ENCODE data around the gene PLK3. TPM values are rescaled to one million over a fixed set of nuclear protein-coding genes. Genes with fewer than 3 reads are reported as not detected.
A peak's percentile ranks its signal among the peaks of the same experiment; 100 is the strongest.
"Not testable (repeated sequence)": the region's sequence is repeated elsewhere in the genome, so short reads cannot be mapped to it uniquely, and the experiment has no call there.

The PLK3 gene
- total RNA-seq, 3 donors from 2014 or later = 13.6 to 29.0 (median 21.6) TPM

GRCh38 chr1:44788120-44788860 lies 11.9 kb upstream of the PLK3 start, which contains the start of gene BEST4:
BEST4 (minus strand) TSS chr1:44788170; CDS start chr1:44787705, 465 bp downstream.
- DNase-seq (ENCODE audit: low spot score in 2 of 2) = no peak
- Histone ChIP-seq H3K9me3 (no peaks in the 10 kb centered on the region), H3K4me3 (no peak within 1 kb of the TSS), H3K4me1 (peaks cover 0 to 12% of the 10 kb centered on the region in 2 donors), H3K27me3 (no peaks in the 10 kb centered on the region), H3K27ac (no peak within 1 kb of the TSS), H3K36me3 (no peaks in the 10 kb centered on the region)
- intact Hi-C loops (cut with DNase I; ENCODE audit: low total_unique reads) = no loop called here
- TF ChIP-seq CTCF (IDR thresholded peaks at IDR 0.05) = no peak
- no peak for TF ChIP-seq POLR2A (IDR thresholded peaks at IDR 0.05)
- no peak for TF ChIP-seq POLR2AphosphoS5 (IDR thresholded peaks at IDR 0.05)

DNA sequence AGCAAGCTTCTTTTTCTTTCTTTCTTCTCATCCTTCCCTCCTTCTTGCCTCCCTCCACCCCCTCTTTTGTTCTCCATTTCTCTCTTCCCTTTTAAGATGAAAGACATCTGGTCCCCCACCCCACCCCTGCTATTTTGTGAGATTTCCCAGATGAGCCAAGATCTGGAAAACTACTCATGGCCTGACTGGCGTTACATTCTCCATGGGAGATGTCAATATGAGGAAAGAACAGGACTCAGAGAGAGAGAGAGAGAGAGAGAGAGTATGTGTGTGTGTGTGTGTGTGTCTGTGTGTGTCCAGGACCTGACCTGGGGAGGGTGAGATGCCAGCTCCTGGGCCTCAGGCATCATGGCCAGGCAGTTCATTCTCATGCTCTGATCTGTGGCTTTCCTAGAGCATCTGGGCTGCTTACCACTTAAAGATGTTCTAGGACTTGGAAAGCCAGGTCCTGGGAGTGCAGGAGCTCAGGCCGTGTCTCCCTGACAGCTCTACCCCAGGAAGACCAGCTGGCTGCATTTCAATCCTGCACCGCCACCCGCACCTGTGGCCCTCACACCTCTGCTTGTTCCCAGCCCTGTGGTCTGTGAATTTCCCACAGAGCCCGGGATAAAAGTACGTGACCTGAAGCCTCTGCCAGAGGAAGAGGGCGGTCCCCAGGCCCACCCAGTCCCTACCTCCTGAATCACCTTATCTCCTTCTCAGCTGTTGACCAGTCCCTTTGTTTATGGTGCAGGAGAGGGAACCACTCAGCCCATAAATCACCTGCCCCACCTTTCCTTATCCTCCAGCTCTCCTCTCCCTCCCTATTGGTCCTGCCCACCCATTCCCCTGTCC lies 9.0 kb upstream of the PLK3 start:
- H3K4me3 ChIP-seq = no peak overlapping the region
- H3K9me3 ChIP-seq = no peaks in the 10 kb centered on the region
- no peaks in the 10 kb centered on the region for H3K36me3 ChIP-seq
- H3K4me1 ChIP-seq = no peaks in the 10 kb centered on the region
- H3K27ac ChIP-seq = no peak overlapping the region
- intact Hi-C loops (cut with DNase I; ENCODE audit: low total_unique reads) = no loop called here
- TF ChIP-seq POLR2A (IDR thresholded peaks at IDR 0.05) (no peak), CTCF (IDR thresholded peaks at IDR 0.05) (no peak), POLR2AphosphoS5 (IDR thresholded peaks at IDR 0.05) (no peak)
- no peak for DNase-seq (ENCODE audit: low spot score in 2 of 2)
- H3K27me3 ChIP-seq = no peaks in the 10 kb centered on the region

GRCh38 chr1:44792736-44793502 lies 7.3 kb upstream of the PLK3 start:
- H3K4me1 ChIP-seq = no peaks in the 10 kb centered on the region
- intact Hi-C loops (cut with DNase I; ENCODE audit: low total_unique reads) = no loop called here
- no peaks in the 10 kb centered on the region for H3K36me3 ChIP-seq
- no peak for DNase-seq (ENCODE audit: low spot score in 2 of 2)
- peak overlapping the region in 1 of 2 donors; percentile 44 for H3K27ac ChIP-seq
- H3K9me3 ChIP-seq = no peaks in the 10 kb centered on the region
- no peak for TF ChIP-seq POLR2AphosphoS5 (IDR thresholded peaks at IDR 0.05)
- TF ChIP-seq POLR2A (IDR thresholded peaks at IDR 0.05) = no peak
- no peak for TF ChIP-seq CTCF (IDR thresholded peaks at IDR 0.05)
- no peaks in the 10 kb centered on the region for H3K27me3 ChIP-seq
- H3K4me3 ChIP-seq = no peak overlapping the region

DNA sequence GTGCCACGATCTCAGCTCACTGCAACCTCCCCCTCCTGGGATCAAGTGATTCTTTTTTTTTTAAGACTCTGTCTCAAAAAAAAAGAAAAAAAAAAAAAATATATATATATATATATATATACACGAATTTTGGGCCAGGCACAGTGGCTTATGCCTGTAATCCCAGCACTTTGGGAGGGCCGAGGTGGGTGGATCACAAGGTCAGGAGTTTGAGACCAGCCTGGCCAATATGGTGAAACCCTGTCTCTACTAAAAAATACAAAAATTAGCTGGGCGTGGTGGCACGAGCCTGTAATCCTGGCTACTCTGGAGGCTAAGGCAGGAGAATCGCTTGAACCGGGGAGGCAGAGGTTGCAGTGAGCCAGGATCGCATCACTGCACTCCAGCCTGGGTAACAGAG lies 2.3 kb upstream of the PLK3 start:
- H3K4me1 ChIP-seq; H3K9me3 ChIP-seq; intact Hi-C loops (cut with DNase I; ENCODE audit: low total_unique reads); H3K27me3 ChIP-seq; H3K4me3 ChIP-seq; H3K36me3 ChIP-seq: not testable (repeated sequence)
- peak overlapping the region in 1 of 2 donors; percentile 40 for H3K27ac ChIP-seq
- DNase-seq (ENCODE audit: low spot score in 2 of 2) = peak in 1 of 2 donors; percentile 24

DNA sequence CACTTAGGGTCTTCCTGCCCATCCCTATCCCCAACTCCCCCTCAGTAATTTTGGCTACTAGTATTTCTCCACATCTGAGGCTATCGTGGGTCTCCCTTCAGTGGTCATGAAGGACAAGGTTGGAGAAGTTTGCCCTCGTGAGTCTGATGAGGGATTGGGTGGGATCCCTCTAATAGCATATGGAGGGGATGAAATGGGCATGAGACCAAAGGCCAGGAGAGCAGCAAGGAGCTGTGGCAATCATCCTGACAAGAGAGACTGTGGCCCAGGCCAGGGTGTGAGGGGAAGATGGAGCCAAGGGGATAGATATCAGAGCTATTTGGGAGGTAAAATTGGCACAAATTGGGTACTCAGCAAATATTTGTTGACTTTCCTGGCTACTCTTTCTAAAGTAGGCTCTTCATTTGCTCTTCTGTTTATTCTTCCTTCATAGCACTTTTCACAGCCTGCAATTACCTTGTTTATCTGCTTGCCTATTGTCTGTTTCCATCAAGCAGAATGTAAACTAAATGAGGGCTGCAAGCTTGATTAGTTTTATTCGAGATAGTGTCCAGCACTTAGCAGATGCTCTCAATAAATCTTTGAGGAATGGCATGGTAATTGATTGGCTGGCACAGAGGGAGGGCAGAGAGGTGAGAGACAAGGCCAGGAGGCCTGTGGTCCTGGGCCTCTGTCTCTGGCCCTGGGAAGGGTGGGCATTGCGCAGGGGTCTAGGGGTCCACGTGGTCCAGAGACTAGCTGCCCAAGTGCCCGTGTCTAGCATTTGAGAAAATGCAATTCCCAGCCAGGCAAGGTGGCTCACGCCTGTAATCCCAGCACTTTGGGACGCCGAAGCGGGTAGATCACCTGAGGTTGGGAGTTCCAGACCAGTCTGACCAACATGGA lies 1.5 kb upstream of the PLK3 start:
- TF ChIP-seq POLR2A (IDR thresholded peaks at IDR 0.05) = no peak
- no peak for TF ChIP-seq POLR2AphosphoS5 (IDR thresholded peaks at IDR 0.05)
- H3K27me3 ChIP-seq = no peaks in the 10 kb centered on the region
- no peak overlapping the region for H3K4me3 ChIP-seq
- DNase-seq (ENCODE audit: low spot score in 2 of 2) = peak in 1 of 2 donors; percentile 15
- peaks cover 0 to 6% of the 10 kb centered on the region in 2 donors for H3K4me1 ChIP-seq
- H3K27ac ChIP-seq = peak overlapping the region in 1 of 2 donors; percentile 40
- no peaks in the 10 kb centered on the region for H3K36me3 ChIP-seq
- intact Hi-C loops (cut with DNase I; ENCODE audit: low total_unique reads) = no loop called here
- H3K9me3 ChIP-seq = no peaks in the 10 kb centered on the region

Measured in breast epithelium (tissue), 4 donors.